ENCODE results near the gene KAZN.

Gene KAZN

DNA sequence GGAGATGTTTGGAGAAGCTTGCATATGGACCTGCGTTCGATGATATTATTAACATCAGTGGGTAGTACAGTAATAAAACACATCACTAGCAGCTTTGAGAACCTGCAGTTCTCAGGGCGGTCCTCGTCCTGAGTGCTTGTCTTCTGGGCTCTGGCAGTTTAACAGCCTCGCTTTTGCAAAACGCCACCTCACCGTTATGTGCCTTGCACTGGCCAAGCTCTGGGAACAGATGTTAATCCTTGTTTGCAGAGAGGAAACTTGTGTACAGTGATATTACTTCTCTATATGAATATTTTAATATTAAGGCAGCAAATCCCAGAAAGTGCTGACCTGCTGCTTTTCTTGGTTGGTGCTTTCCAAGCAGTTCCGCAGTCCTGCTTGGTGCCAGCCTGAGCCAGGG, 387.7 kb downstream of the KAZN start:
- no peak for DNase-seq (ENCODE audit: low read depth)

DNA sequence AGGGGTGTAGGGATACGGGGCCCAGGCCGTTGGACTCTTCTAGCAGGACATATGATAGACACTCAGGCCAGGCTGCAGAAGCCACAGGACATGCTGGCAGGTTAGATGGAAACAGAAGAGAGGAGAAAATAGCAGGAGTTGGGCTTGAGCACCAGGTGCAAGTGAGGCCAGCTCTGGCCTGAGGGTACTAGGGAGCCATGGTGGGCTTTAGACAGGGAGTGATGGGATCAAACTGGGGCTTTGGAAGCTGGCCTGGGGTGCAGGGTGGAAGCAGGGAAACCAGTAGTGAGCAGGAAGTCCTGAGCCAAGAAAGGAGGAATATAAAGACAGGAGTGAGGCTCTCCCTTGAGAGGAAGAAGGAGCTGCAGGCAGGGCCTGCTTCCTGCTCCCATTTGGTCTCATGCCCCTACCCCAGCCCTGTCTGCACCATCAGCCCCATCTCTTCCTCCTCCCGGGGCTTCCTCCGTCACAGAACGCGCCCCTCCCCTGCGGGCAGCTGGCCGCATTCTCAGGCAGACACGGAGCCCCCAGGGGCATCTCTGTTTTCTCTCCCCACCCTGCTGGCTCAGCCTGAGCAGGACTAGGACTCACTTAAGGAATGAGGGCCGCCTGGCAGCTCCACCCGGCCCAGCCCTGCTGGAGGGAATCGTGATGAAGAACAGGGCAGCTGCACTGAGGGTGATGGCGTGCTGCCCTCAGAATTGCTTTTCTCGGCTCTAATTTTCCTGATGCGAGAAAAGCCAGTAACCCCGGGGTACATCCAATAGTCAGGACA, 389.5 kb downstream of the KAZN start:
- TF ChIP-seq, protein P1, sequence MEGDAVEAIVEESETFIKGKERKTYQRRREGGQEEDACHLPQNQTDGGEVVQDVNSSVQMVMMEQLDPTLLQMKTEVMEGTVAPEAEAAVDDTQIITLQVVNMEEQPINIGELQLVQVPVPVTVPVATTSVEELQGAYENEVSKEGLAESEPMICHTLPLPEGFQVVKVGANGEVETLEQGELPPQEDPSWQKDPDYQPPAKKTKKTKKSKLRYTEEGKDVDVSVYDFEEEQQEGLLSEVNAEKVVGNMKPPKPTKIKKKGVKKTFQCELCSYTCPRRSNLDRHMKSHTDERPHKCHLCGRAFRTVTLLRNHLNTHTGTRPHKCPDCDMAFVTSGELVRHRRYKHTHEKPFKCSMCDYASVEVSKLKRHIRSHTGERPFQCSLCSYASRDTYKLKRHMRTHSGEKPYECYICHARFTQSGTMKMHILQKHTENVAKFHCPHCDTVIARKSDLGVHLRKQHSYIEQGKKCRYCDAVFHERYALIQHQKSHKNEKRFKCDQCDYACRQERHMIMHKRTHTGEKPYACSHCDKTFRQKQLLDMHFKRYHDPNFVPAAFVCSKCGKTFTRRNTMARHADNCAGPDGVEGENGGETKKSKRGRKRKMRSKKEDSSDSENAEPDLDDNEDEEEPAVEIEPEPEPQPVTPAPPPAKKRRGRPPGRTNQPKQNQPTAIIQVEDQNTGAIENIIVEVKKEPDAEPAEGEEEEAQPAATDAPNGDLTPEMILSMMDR (conservative IDR thresholded peaks at IDR 0.05; ENCODE audit: low read depth, low read length) = no peak
- H3K4me3 ChIP-seq (ENCODE audit: low read depth, low read length) = no peak overlapping the region
- DNase-seq (ENCODE audit: low read depth) = peak; percentile 9

More for the DNA sequence above, 387.7 kb downstream of the KAZN start:
- H3K4me3 ChIP-seq (ENCODE audit: low read depth, low read length) = no peak overlapping the region
- TF ChIP-seq, protein P1 (conservative IDR thresholded peaks at IDR 0.05; ENCODE audit: low read depth, low read length) = no peak

DNA sequence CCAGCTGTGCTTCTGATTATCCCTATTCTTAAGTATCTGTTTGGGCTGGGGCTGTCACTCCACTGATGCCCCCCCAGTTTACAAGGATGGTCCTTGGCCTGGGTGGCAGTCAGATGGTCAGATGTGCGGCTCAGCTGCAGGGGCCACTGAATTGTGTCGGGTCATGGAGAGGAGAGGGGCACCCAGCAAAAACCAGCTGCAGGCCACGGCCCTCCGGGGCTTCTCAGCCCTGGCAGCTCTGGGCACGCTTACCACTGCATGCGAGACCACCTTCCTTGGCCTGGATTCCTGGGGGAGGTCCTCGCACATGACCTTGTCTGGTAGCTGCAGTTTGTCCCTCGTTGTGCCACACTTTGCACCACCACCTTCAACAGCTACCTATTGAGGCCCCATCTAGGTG, 390.2 kb downstream of the KAZN start:
- DNase-seq (ENCODE audit: low read depth) = no peak

DNA sequence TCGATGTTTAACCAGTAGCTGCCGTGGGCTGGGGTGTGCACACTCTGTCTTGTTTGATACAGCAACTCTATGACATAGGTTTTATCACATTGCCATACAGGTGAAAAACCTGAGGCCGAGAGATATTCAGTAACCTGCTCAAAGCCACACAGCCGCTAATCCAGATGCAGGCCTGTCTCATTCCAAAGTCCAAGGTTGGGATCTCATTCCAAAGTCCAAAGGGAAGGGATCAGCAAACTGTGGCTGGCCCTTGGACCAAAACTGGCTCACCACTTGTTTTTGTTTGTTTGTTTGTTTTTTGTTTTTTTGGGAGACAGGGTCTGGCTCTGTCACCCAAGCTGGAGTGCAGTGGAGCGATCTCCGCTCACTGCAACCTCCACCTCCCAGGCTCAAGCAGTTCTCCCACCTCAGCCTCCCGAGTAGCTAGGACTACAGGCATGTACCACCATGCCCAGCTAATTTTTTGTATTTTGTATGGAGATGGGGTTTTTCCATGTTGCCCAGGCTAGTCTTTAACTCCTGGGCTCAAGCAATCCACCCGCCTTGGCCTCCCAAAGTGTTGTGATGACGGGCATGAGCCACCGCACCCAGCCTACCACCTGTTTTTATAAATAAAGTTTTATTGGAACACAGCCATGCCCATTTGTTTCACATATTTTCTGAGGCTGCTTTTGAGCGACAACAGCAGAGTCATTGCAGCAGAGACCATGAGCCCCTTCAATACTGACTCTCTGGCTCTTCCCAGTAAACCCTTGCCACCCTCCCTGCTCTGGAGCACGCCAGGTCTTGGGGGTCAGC, 391.6 kb downstream of the KAZN start:
- H3K4me3 ChIP-seq (ENCODE audit: low read depth, low read length) = no peak overlapping the region
- TF ChIP-seq, protein P1 (conservative IDR thresholded peaks at IDR 0.05; ENCODE audit: low read depth, low read length) = no peak
- no peak for DNase-seq (ENCODE audit: low read depth)

More for the DNA sequence above, 390.2 kb downstream of the KAZN start:
- H3K4me3 ChIP-seq (ENCODE audit: low read depth, low read length) = no peak overlapping the region
- TF ChIP-seq, protein P1 (conservative IDR thresholded peaks at IDR 0.05; ENCODE audit: low read depth, low read length) = no peak

DNA sequence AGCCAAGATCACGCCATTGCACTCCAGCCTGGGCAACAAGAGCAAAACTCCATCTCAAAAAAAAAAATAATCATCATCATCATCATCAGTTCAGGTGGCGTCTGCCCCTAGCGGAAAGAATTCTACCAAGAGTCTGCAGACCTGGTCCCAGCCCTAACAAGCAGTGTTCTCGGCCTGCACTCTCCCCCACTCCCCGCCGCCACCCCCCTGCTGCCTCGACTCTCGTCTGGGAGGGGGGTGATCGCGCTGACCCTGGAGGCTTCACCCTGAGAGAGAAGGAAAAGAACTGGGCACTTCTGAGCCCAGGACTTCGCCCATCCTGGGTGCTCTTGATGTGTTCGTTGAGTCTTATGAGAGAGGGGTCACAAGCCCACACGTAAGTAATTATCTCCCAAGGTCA, 394.9 kb downstream of the KAZN start:
- no peak overlapping the region for H3K4me3 ChIP-seq (ENCODE audit: low read depth, low read length)
- TF ChIP-seq, protein P1 (conservative IDR thresholded peaks at IDR 0.05; ENCODE audit: low read depth, low read length) = no peak
- no peak for DNase-seq (ENCODE audit: low read depth)

DNA sequence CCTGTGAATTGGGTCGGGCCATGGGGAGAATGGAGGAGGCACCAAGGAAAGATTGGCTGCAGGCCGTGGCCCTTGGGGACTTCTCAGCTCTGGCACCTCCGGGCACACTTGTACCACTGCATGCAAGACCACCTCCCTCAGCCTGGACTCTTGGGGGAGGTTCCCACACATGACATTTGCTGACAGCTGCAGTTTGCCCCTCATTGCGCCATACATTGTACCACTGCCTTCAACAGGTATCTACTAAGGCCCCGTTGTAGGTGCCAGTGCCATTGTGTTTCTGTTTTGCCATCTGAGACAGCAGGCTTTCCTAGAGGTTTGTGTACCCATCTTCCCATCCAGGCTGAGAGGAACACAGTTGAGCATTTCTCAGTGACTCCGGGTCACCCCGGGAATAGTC, 395.7 kb downstream of the KAZN start:
- DNase-seq (ENCODE audit: low read depth) = no peak
- TF ChIP-seq, protein P1 (conservative IDR thresholded peaks at IDR 0.05; ENCODE audit: low read depth, low read length) = no peak
- H3K4me3 ChIP-seq (ENCODE audit: low read depth, low read length) = no peak overlapping the region

Data from choroid plexus epithelial cell (primary cell).